T-helper 2 cell treated with Interferon-gamma antibody and Interleukin-4, amounts not matched to agents 5 μg/mL and 100 μg/mL, for 36 hours (primary cell): ENCODE data around the gene ERFL.

Source experiments
- DNase-seq: peaks from one replicate; pipeline ENCODE4 v3.0.0; 2021; ENCODE audit warnings: low spot score
- H3K27ac Mint-ChIP-seq: one replicate; pipeline ENCODE4 v1.8.0; 2021; ENCODE audit warnings: mild to moderate bottlenecking, mixed read lengths
- H3K27me3 Mint-ChIP-seq: one replicate; pipeline ENCODE4 v1.8.0; 2021; ENCODE audit warnings: low read depth, mixed read lengths
- H3K36me3 Mint-ChIP-seq: one replicate; pipeline ENCODE4 v1.8.0; 2021; ENCODE audit warnings: low read depth, mixed read lengths
- H3K4me1 Mint-ChIP-seq: one replicate; pipeline ENCODE4 v1.8.0; 2021; ENCODE audit warnings: low read depth, mixed read lengths
- H3K4me3 Mint-ChIP-seq: one replicate; pipeline ENCODE4 v1.8.0; 2022; ENCODE audit warnings: mild to moderate bottlenecking, moderate library complexity, mixed read lengths
- H3K9me3 Mint-ChIP-seq: one replicate; pipeline ENCODE4 v1.8.0; 2021; ENCODE audit warnings: mixed read lengths

ERFL gene

GRCh38 chr19:41907994-41908615 lies 20.1 kb downstream of the ERFL start:
- Mint-ChIP-seq H3K4me3 (no peak overlapping the region), H3K36me3 (peaks cover 57% of the 10 kb centered on the region), H3K27ac (no peak overlapping the region), H3K4me1 (peaks cover 8% of the 10 kb centered on the region), H3K9me3 (no peaks in the 10 kb centered on the region), H3K27me3 (peaks cover 19% of the 10 kb centered on the region)
- no peak for DNase-seq

GRCh38 chr19:41906916-41907680 lies 21.2 kb downstream of the ERFL start:
- Mint-ChIP-seq H3K36me3 (peaks cover 65% of the 10 kb centered on the region), H3K4me3 (no peak overlapping the region), H3K27ac (peak overlapping the region; percentile 56), H3K9me3 (no peaks in the 10 kb centered on the region), H3K27me3 (peaks cover 14% of the 10 kb centered on the region), H3K4me1 (peaks cover 8% of the 10 kb centered on the region)
- no peak for DNase-seq

DNA sequence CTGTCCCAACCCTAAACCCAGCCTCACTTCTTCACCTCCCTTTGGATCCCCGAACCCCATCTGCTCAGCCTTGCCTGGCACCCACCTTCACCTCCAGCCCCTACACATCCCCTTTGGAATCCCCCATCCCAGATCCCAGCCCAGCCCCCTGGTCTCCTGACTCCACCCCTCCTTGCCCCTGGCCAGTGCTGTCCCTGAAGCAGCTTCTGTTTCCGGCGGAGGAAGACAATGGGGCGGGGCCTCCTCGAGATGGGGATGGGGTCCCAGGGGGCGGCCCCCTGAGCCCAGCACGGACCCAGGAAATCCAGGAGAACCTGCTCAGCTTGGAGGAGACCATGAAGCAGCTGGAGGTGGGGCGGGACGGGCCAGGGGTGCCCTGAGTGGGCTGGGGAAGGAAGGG lies 22.0 kb downstream of the ERFL start:
- Mint-ChIP-seq H3K9me3 (no peaks in the 10 kb centered on the region), H3K4me3 (no peak overlapping the region), H3K27me3 (peaks cover 7% of the 10 kb centered on the region), H3K36me3 (peaks cover 68% of the 10 kb centered on the region), H3K27ac (no peak overlapping the region), H3K4me1 (peaks cover 8% of the 10 kb centered on the region)
- no peak for DNase-seq

- Mint-ChIP-seq H3K9me3 (no peaks in the 10 kb centered on the region), H3K36me3 (peaks cover 63% of the 10 kb centered on the region), H3K27me3 (no peaks in the 10 kb centered on the region), H3K4me3 (no peak overlapping the region), H3K4me1 (peaks cover 8% of the 10 kb centered on the region), H3K27ac (no peak overlapping the region)
- DNase-seq: no peak
These were observed 22.8 kb downstream of the ERFL start for GRCh38 chr19:41905273-41906002.

- H3K9me3 Mint-ChIP-seq: no peaks in the 10 kb centered on the region
- no peak overlapping the region for H3K27ac Mint-ChIP-seq
- DNase-seq: no peak
- peaks cover 8% of the 10 kb centered on the region for H3K4me1 Mint-ChIP-seq
- H3K27me3 Mint-ChIP-seq: no peaks in the 10 kb centered on the region
- H3K36me3 Mint-ChIP-seq: peaks cover 63% of the 10 kb centered on the region
- no peak overlapping the region for H3K4me3 Mint-ChIP-seq
These were observed 24.0 kb downstream of the ERFL start for GRCh38 chr19:41904118-41904870.

GRCh38 chr19:41903193-41903953 lies 24.9 kb downstream of the ERFL start:
- DNase-seq: no peak
- H3K36me3 Mint-ChIP-seq: peaks cover 65% of the 10 kb centered on the region
- no peak overlapping the region for H3K27ac Mint-ChIP-seq
- H3K4me3 Mint-ChIP-seq: no peak overlapping the region
- H3K4me1 Mint-ChIP-seq: peaks cover 8% of the 10 kb centered on the region
- no peaks in the 10 kb centered on the region for H3K9me3 Mint-ChIP-seq
- no peaks in the 10 kb centered on the region for H3K27me3 Mint-ChIP-seq

- Mint-ChIP-seq H3K4me3 (no peak overlapping the region), H3K9me3 (no peaks in the 10 kb centered on the region), H3K27ac (no peak overlapping the region), H3K36me3 (peaks cover 73% of the 10 kb centered on the region), H3K4me1 (peaks cover 8% of the 10 kb centered on the region), H3K27me3 (no peaks in the 10 kb centered on the region)
- no peak for DNase-seq
These were observed 25.7 kb downstream of the ERFL start for GRCh38 chr19:41902594-41902993.

DNA sequence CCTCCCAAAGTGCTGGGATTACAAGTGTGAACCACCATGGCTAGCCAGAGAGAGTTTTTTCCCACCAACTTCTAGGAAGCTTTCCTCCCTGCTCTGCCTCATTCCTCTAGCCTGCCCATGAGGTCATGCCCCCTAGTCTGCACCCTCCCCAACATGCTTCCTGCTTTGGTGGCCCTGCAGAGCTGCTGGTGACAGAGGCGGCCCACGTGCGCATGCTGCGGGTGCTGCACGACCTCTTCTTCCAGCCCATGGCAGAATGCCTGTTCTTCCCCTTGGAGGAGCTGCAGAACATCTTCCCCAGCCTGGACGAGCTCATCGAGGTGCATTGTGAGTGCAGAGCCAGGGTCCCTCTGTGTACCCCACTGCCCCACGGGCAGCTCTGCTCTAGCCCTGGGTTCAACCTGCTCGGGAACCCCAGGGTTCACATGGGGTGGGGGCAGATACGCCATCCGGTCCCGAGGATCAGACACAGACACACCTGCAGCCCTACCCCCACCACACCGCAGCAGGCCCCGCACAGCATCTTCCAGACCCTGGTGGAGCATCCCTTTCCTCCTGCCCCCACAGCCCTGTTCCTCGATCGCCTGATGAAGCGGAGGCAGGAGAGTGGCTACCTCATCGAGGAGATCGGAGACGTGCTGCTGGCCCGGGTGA lies 26.4 kb downstream of the ERFL start:
- Mint-ChIP-seq H3K9me3 (no peaks in the 10 kb centered on the region), H3K36me3 (peaks cover 72% of the 10 kb centered on the region), H3K4me1 (peaks cover 8% of the 10 kb centered on the region), H3K4me3 (no peak overlapping the region), H3K27me3 (no peaks in the 10 kb centered on the region), H3K27ac (no peak overlapping the region)
- DNase-seq: no peak

DNA sequence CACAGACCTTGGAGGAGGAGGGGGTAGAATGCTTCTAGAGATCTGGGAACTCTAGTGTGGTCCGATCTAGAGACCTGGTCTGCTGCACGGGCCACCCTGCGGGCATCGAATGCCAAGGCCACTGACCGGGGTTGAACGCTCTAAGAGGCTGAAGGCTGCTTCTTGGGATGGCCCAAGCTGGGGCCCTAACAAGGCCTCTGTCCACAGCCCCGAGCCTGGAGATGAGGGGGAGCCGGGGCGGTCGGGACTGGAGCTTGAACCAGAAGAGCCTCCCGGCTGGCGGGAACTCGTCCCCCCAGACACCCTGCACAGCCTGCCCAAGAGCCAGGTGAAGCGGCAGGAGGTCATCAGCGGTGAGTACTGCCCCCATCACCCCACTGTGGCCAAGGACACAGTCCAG lies 30.0 kb downstream of the ERFL start:
- no peaks in the 10 kb centered on the region for H3K9me3 Mint-ChIP-seq
- no peak overlapping the region for H3K4me3 Mint-ChIP-seq
- peaks cover 57% of the 10 kb centered on the region for H3K36me3 Mint-ChIP-seq
- no peak overlapping the region for H3K27ac Mint-ChIP-seq
- H3K4me1 Mint-ChIP-seq: peaks cover 5% of the 10 kb centered on the region
- DNase-seq: no peak
- H3K27me3 Mint-ChIP-seq: no peaks in the 10 kb centered on the region

GRCh38 chr19:41897820-41898219 lies 30.4 kb downstream of the ERFL start:
- H3K27me3 Mint-ChIP-seq: no peaks in the 10 kb centered on the region
- H3K9me3 Mint-ChIP-seq: no peaks in the 10 kb centered on the region
- H3K27ac Mint-ChIP-seq: no peak overlapping the region
- peaks cover 5% of the 10 kb centered on the region for H3K4me1 Mint-ChIP-seq
- no peak for DNase-seq
- H3K4me3 Mint-ChIP-seq: no peak overlapping the region
- peaks cover 56% of the 10 kb centered on the region for H3K36me3 Mint-ChIP-seq

DNA sequence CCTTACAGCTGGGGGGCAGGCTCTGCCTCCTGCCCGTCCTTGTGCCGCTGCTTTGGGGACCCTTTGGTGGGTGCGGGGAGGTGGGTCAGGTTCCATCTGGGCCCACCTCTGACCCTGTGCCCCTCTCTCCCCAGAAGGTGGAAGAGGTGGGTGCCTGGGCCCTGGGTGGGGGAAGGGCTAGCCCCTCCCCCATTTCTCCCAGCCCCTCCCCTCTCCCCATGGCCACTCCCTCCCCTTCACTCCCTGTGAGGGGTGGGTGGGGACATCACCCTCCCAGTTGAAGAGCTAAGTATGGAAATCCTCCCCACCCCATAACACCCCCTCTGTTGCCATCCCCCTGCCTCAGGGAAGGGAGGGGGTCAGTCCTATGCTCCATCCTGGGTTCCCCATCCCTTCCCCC lies 31.1 kb downstream of the ERFL start:
- H3K4me3 Mint-ChIP-seq: no peak overlapping the region
- H3K27ac Mint-ChIP-seq: no peak overlapping the region
- no peak for DNase-seq
- no peaks in the 10 kb centered on the region for H3K9me3 Mint-ChIP-seq
- no peaks in the 10 kb centered on the region for H3K27me3 Mint-ChIP-seq
- peaks cover 52% of the 10 kb centered on the region for H3K36me3 Mint-ChIP-seq
- peaks cover 5% of the 10 kb centered on the region for H3K4me1 Mint-ChIP-seq

- Mint-ChIP-seq H3K27me3 (no peaks in the 10 kb centered on the region), H3K4me1 (peaks cover 8% of the 10 kb centered on the region), H3K27ac (peak overlapping the region; percentile 80), H3K9me3 (no peaks in the 10 kb centered on the region), H3K36me3 (peaks cover 49% of the 10 kb centered on the region), H3K4me3 (no peak overlapping the region)
- no peak for DNase-seq
These were observed 31.7 kb downstream of the ERFL start for GRCh38 chr19:41896581-41896942.
